HUES64 (cell line): ENCODE results near the gene TLCD3B.
A peak's percentile ranks its signal among the peaks of the same experiment; 100 is the strongest.

Experiments
- H3K27ac ChIP-seq: 2 replicates; pipeline ENCODE4 v1.7.0; 2013; ENCODE audit warnings: low read depth, low read length, inconsistent platforms
- H3K27me3 ChIP-seq: 2 replicates; pipeline ENCODE4 v1.6.1; 2013; ENCODE audit warnings: mild to moderate bottlenecking, low read length; ENCODE audit not compliant: insufficient read depth
- H3K36me3 ChIP-seq: 2 replicates; pipeline ENCODE4 v1.6.1; 2013; ENCODE audit warnings: mild to moderate bottlenecking, low read length; ENCODE audit not compliant: insufficient read depth
- H3K4me1 ChIP-seq: 2 replicates; pipeline ENCODE4 v1.6.1; 2013; ENCODE audit warnings: mild to moderate bottlenecking, low read length, moderate library complexity; ENCODE audit not compliant: insufficient read depth
- H3K4me3 ChIP-seq: 2 replicates; pipeline ENCODE4 v1.5.1; 2013; ENCODE audit warnings: mild to moderate bottlenecking, low read length, moderate library complexity
- H3K9ac ChIP-seq: 2 replicates; pipeline ENCODE4 v1.6.1; 2013; ENCODE audit warnings: mild to moderate bottlenecking, low read depth, low read length
- H3K9me3 ChIP-seq: 2 replicates; pipeline ENCODE4 v1.6.1; 2013; ENCODE audit warnings: low read depth, low read length; ENCODE audit not compliant: insufficient read depth
- WGBS: fragments of 150-250, 120-280 bp; methylation state at CpG from one replicate; pipeline ENCODE4 v1.1.7; 2013; ENCODE audit warnings: missing lambda C conversion rate; 5-methylcytosine and 5-hydroxymethylcytosine counted together

Gene TLCD3B

GRCh38 chr16:30033270-30033669, 2.2 kb upstream of the TLCD3B start:
- H3K9me3 ChIP-seq, result no peaks in the 10 kb centered on the region
- no peak overlapping the region for H3K9ac ChIP-seq
- 86% methylated on average over 7 of the region's 7 CpGs for WGBS
- H3K27ac ChIP-seq, result no peak overlapping the region
- H3K4me1 ChIP-seq, result peaks cover 13% of the 10 kb centered on the region
- no peaks in the 10 kb centered on the region for H3K36me3 ChIP-seq
- no peak overlapping the region for H3K4me3 ChIP-seq
- H3K27me3 ChIP-seq, result peaks cover 36% of the 10 kb centered on the region

DNA sequence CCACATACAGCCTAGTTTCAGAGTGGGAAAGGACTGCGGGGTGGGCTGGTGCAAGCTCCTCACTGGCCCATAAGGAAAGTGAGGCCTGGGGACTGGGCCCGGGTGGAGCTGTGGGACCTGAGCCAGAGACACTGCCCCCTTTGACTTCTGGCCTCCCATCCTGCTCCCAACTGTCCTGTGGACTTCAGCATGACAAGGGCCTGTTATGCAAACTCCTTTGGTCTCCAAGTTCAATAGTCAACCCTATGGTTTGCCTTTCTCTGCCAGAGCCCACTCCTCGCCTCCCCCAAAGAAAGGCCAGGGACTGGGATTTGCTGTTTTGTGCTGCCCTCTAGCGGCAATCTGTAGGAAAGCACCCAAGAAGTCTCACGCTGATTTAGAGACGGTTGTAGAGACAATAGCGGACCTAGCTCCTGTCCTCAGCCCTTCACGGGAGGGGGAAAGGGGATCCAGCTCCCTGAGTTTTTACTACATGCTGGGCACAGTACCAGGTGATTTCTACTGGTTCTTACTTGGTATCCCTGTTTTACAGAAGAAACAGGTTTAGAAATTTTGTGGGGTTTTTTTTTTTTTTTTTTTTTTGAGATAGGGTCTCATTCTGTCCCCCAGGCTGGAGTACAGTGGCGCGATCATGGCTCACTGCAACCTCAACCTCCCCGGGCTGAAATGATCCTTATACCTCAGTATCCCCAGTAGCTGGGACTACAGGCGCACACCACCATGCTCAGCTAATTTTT, 1.2 kb upstream of the TLCD3B start:
- Histone ChIP-seq H3K36me3 (no peaks in the 10 kb centered on the region), H3K9ac (no peak overlapping the region), H3K4me1 (peaks cover 13% of the 10 kb centered on the region), H3K9me3 (no peaks in the 10 kb centered on the region), H3K27ac (no peak overlapping the region), H3K27me3 (peaks cover 36% of the 10 kb centered on the region), H3K4me3 (peak overlapping the region; percentile 67)
- WGBS, result 19% methylated on average over 11 of the region's 12 CpGs

GRCh38 chr16:30031477-30031918, 427 bp upstream of the TLCD3B start:
- 21% methylated on average over 10 of the region's 11 CpGs for WGBS
- Histone ChIP-seq H3K4me1 (peaks cover 13% of the 10 kb centered on the region), H3K9ac (no peak overlapping the region), H3K4me3 (peak overlapping the region; percentile 67), H3K9me3 (no peaks in the 10 kb centered on the region), H3K27me3 (peaks cover 36% of the 10 kb centered on the region), H3K27ac (no peak overlapping the region), H3K36me3 (no peaks in the 10 kb centered on the region)

DNA sequence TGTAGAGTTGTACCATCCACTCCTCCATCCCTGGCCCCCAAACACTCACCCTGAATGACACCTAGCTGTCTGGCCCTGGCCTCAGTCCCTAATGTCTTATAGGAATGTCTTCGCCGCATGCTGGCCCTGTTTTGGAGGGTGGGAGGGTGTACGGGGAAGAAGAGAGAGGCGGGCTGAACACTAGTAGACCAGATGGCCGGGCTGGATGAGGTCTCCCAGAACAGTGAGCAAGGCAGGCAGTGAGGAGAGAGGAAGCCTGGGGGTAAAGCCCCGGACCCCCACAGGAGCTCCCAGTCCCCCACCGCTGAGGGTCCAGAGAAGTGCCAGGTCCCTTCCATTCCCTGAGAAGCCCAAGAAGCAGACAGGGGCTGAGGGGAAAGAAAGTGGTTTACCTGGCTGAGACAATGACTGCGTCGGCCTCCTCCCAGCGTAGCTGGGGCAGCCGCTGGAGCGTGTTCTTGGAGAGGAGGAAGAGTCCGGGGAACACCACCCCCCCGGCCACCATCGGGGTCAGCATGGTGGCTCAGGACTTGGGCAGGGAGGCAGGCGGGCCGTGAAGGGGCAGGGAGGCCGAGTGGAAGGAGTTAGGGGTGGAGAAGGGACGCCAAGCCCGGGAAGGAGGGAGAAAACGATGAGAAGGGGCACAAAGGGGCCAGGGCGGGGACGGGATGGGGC, 923 bp downstream of the TLCD3B start:
- WGBS, result 18% methylated on average over 23 of the region's 23 CpGs
- H3K9me3 ChIP-seq, result no peaks in the 10 kb centered on the region
- H3K9ac ChIP-seq, result peak overlapping the region; percentile 60
- H3K27me3 ChIP-seq, result peaks cover 30% of the 10 kb centered on the region
- peak overlapping the region; percentile 67 for H3K4me3 ChIP-seq
- no peak overlapping the region for H3K27ac ChIP-seq
- no peaks in the 10 kb centered on the region; the same call in 1 of the 2 replicates for H3K36me3 ChIP-seq
- peaks cover 13% of the 10 kb centered on the region for H3K4me1 ChIP-seq

GRCh38 chr16:30028438-30029076, 2.5 kb downstream of the TLCD3B start:
- WGBS, result 25% methylated on average over 18 of the region's 18 CpGs
- Histone ChIP-seq H3K4me3 (no peak overlapping the region), H3K27me3 (peaks cover 29% of the 10 kb centered on the region), H3K36me3 (no peaks in the 10 kb centered on the region; the same call in 1 of the 2 replicates), H3K27ac (no peak overlapping the region), H3K9me3 (no peaks in the 10 kb centered on the region), H3K9ac (no peak overlapping the region), H3K4me1 (peaks cover 13% of the 10 kb centered on the region)

GRCh38 chr16:30027588-30028437, 3.3 kb downstream of the TLCD3B start:
- peaks cover 23% of the 10 kb centered on the region for H3K27me3 ChIP-seq
- no peak overlapping the region for H3K9ac ChIP-seq
- no peak overlapping the region for H3K4me3 ChIP-seq
- no peak overlapping the region for H3K27ac ChIP-seq
- H3K4me1 ChIP-seq, result peaks cover 13% of the 10 kb centered on the region
- 62% methylated on average over 13 of the region's 13 CpGs for WGBS
- H3K9me3 ChIP-seq, result no peaks in the 10 kb centered on the region
- no peaks in the 10 kb centered on the region; the same call in 1 of the 2 replicates for H3K36me3 ChIP-seq

GRCh38 chr16:30026449-30026848, 4.6 kb downstream of the TLCD3B start:
- Histone ChIP-seq H3K4me1 (peaks cover 7% of the 10 kb centered on the region), H3K27me3 (peaks cover 12% of the 10 kb centered on the region), H3K27ac (no peak overlapping the region), H3K36me3 (no peaks in the 10 kb centered on the region; the same call in 1 of the 2 replicates), H3K9me3 (no peaks in the 10 kb centered on the region), H3K4me3 (no peak overlapping the region), H3K9ac (no peak overlapping the region)
- WGBS, result 95% methylated on average over 18 of the region's 18 CpGs

GRCh38 chr16:30025574-30025973, 5.5 kb downstream of the TLCD3B start:
- H3K27ac ChIP-seq, result no peak overlapping the region
- peaks cover 7% of the 10 kb centered on the region for H3K4me1 ChIP-seq
- WGBS, result 81% methylated on average over 7 of the region's 7 CpGs
- peaks cover 10% of the 10 kb centered on the region for H3K27me3 ChIP-seq
- H3K9me3 ChIP-seq, result no peaks in the 10 kb centered on the region
- H3K9ac ChIP-seq, result no peak overlapping the region
- H3K4me3 ChIP-seq, result no peak overlapping the region
- no peaks in the 10 kb centered on the region; the same call in 1 of the 2 replicates for H3K36me3 ChIP-seq

DNA sequence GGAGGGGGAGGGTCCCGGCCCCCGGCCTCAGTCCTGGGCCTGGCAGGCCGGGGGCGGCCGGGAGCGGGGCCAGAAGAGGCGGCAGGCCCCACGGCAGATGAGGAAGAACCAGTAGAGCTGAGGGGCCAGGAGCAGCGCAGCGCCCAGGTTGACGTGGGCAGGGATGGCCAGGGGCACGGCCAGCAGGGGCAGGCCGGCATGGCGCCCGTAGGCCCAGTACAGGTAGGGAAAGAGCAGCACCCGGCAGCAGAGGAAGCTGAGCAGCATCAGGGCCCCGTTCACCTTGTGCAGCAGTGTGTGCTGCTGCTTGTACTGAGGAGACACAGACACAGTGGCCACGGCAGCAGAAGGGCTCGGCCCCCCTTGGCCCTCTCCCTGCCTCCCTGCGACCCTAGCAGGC, 5.9 kb downstream of the TLCD3B start:
- Histone ChIP-seq H3K27me3 (peaks cover 6% of the 10 kb centered on the region; the same call in 1 of the 2 replicates), H3K9ac (no peak overlapping the region), H3K36me3 (no peaks in the 10 kb centered on the region; the same call in 1 of the 2 replicates), H3K4me3 (no peak overlapping the region), H3K27ac (no peak overlapping the region), H3K9me3 (no peaks in the 10 kb centered on the region), H3K4me1 (peaks cover 7% of the 10 kb centered on the region)
- WGBS, result 90% methylated on average over 20 of the region's 20 CpGs

DNA sequence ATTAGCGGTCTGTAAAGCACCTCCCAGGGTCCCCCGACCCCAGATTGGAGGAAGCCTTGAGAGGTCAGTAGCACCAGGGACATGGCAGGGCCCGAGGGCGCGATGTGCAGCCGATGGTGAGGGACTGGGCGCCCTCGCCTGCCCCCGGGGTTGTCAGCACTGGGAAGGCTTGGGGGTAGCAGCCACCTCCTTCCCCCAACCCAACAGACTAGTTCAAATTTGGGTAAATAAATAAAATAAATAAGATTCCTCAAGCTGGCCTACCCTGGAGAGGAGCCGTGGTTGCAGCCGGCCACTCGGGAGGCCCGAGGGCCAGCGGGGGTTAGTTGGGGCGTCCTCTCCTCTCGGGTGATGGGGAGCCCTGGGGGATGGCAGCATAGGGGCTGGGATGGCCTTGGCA, 6.6 kb downstream of the TLCD3B start:
- Histone ChIP-seq H3K27ac (no peak overlapping the region), H3K36me3 (no peaks in the 10 kb centered on the region; the same call in 1 of the 2 replicates), H3K9ac (no peak overlapping the region), H3K9me3 (no peaks in the 10 kb centered on the region), H3K4me3 (no peak overlapping the region), H3K4me1 (peaks cover 3% of the 10 kb centered on the region; the same call in 1 of the 2 replicates), H3K27me3 (no peaks in the 10 kb centered on the region)
- 91% methylated on average over 16 of the region's 16 CpGs for WGBS
